ENCODE measurements around the gene METTL6. TPM values are rescaled to one million over a fixed set of nuclear protein-coding genes. Genes with fewer than 3 reads are reported as not detected.

METTL6 gene
- polyA plus RNA-seq, 1 experiment: 25.9 TPM

DNA sequence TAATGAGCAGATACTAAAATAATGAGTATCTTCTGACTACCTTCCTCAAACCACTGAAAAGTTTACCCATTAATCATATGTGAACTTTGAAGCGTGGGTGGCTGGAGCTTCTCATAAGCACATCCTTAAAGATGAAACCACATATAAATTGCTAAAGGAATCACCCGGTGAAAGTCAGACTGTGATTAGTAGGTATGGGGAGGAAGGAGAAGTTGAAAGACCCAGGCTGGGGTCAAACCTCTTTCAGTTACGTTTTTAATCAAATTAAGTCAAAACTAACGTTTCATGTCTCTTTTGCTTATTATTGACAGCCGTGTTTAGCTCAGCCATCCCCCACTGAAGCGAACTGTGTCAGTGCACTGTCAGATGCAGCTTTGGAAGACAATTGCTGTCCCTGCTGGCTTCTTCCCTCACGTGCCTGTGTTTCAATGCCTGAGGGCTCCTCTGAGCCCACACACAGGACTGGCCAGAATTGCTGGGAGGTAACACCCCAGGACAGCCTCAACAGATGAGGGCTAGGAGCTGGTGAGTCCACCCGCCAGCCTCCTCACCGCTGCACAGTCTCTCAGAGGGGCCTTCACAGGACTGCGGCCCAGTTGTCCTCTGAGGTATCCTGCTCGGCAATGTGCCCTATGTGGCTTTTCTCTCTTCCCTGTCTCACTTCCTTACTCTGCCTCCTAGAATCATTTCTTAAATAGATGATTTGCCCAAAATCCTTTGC lies 65.7 kb downstream of the METTL6 start:
- H3K27ac ChIP-seq (ENCODE audit: low read depth, low read length): no peak overlapping the region
- POLR2A ChIA-PET: interaction anchor here (0.7 kb wide), 1 partner anchor 137 kb away, joined by 3 read pairs; no protein-coding TSS in a partner anchor
- H3K4me3 ChIP-seq (ENCODE audit: low read depth, low read length): no peak overlapping the region
- TF ChIP-seq, protein P1, sequence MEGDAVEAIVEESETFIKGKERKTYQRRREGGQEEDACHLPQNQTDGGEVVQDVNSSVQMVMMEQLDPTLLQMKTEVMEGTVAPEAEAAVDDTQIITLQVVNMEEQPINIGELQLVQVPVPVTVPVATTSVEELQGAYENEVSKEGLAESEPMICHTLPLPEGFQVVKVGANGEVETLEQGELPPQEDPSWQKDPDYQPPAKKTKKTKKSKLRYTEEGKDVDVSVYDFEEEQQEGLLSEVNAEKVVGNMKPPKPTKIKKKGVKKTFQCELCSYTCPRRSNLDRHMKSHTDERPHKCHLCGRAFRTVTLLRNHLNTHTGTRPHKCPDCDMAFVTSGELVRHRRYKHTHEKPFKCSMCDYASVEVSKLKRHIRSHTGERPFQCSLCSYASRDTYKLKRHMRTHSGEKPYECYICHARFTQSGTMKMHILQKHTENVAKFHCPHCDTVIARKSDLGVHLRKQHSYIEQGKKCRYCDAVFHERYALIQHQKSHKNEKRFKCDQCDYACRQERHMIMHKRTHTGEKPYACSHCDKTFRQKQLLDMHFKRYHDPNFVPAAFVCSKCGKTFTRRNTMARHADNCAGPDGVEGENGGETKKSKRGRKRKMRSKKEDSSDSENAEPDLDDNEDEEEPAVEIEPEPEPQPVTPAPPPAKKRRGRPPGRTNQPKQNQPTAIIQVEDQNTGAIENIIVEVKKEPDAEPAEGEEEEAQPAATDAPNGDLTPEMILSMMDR (IDR thresholded peaks at IDR 0.05; ENCODE audit: low read depth, low read length): no peak
- CTCF ChIA-PET: interaction anchor here (0.9 to 1.5 kb wide), 3 partner anchors 29 to 94 kb away, joined by 4 to 5 read pairs (median 5); partner anchors contain the start of gene SH3BP5
- peaks cover under 1% of the 10 kb centered on the region for H3K27me3 ChIP-seq (ENCODE audit: control insufficient read depth, insufficient read depth, low read length)
- no peaks in the 10 kb centered on the region for H3K9me3 ChIP-seq (ENCODE audit: control insufficient read depth, insufficient read depth, low read length)
- DNase-seq (ENCODE audit: low read depth, low spot score): no peak

DNA sequence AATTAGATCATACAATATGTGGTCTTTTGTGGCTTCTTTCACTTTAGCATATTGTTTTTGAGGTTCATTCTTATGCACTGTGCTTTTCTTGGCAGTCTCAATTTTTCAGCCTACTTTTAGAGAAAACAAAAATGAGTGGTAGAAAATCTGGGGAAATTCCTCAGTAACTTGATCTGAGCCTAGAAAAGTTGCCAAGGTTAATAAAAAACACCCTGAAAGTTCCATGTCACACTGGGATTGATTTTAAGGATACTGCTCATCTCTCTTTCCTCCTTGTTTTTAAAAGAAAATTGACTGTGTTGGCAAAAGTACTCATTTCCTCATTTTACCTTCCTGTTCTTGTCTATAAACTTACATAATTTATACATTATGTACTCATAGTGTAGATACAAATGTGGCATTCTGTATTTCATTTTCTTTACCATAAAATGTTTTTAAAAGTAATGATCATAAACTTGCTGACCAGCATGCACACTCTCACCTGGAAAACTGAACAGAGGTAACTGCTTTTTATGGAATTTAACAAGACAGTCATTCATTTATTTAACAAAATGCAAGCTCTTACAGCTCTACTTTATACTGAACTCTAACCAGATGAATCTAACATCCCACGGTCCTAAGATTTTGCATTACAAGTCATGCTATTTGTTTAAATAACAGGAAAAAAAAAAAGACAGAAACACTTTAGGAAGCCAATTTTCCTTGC lies 66.4 kb downstream of the METTL6 start:
- Histone ChIP-seq H3K27ac (ENCODE audit: low read depth, low read length) (no peak overlapping the region), H3K9me3 (ENCODE audit: control insufficient read depth, insufficient read depth, low read length) (no peaks in the 10 kb centered on the region), H3K4me3 (ENCODE audit: low read depth, low read length) (no peak overlapping the region), H3K27me3 (ENCODE audit: control insufficient read depth, insufficient read depth, low read length) (peaks cover 4% of the 10 kb centered on the region)
- DNase-seq (ENCODE audit: low read depth, low spot score): no peak
- POLR2A ChIA-PET: interaction anchor here (0.7 kb wide), 1 partner anchor 91 kb away, joined by 8 read pairs; no protein-coding TSS in a partner anchor
- TF ChIP-seq, protein P1 (IDR thresholded peaks at IDR 0.05; ENCODE audit: low read depth, low read length): no peak
- CTCF ChIA-PET: interaction anchor here (0.9 to 1.5 kb wide), 3 partner anchors 28 to 93 kb away, joined by 4 to 5 read pairs (median 5); partner anchors contain the start of gene SH3BP5

Small RNAs within 50 kb of the gene (small RNA-seq; reads per million reads assigned to genes)
- gene HMGN2P7 (ENCODE audit: insufficient read length, low read depth): not detected
- gene RNU6-1024P (ENCODE audit: insufficient read length, low read depth): not detected

Other genes with a start within 250 kb of the METTL6 start
- 21.8 and 29.0 TPM in 2 replicates for gene CAPN7, start 221.3 kb downstream of the METTL6 start, polyA plus RNA-seq (2011; rRNA removed)
- gene SH3BP5, start 95.0 kb downstream of the METTL6 start, polyA plus RNA-seq (2011; rRNA removed): 15.5 and 16.6 TPM in 2 replicates
- 9.7 and 11.0 TPM in 2 replicates for gene EAF1, start 54 bp upstream of the METTL6 start, polyA plus RNA-seq (2011; rRNA removed)
- 0.91 and 0.95 TPM in 2 replicates for gene COLQ, start 94.2 kb upstream of the METTL6 start, polyA plus RNA-seq (2011; rRNA removed)
- 22.0 and 29.2 TPM in 2 replicates for gene HACL1, start 174.0 kb upstream of the METTL6 start, polyA plus RNA-seq (2011; rRNA removed)
- gene BTD, start 174.2 kb upstream of the METTL6 start, polyA plus RNA-seq (2011; rRNA removed): 22.2 and 24.8 TPM in 2 replicates

All from AG04450 (cell line).